Endothelial cell of umbilical vein (primary cell): ENCODE data around the gene CEP295NL. TPM values are rescaled to one million over a fixed set of nuclear protein-coding genes. Genes with fewer than 3 reads are reported as not detected.

Source experiments
- BruUV-seq: library from RNA; stranded (reverse); fragments of 400-500 nt; replicated peaks from 2 replicates; lab custom pipeline; 2021; lab: Mats Ljungman, UMichigan
- CTCF ChIA-PET: fragments of 300-600, 350-600 bp; sonication (Branson Sonifier 250); formaldehyde crosslinking; loops from one replicate; lab custom pipeline; 2021; ENCODE audit warnings: antibody characterized with exemption, inconsistent platforms; lab: Charles Lee
- POLR2A ChIA-PET: fragments of 300-600, 350-600 bp; sonication (Branson Sonifier 250); formaldehyde crosslinking; loops from one replicate; lab custom pipeline; 2021; ENCODE audit warnings: antibody characterized with exemption, inconsistent platforms; lab: Charles Lee
- DNase-seq: peaks from one replicate; pipeline ENCODE4 v3.0.0-alpha.2; 2011; ENCODE audit warnings: low read depth, low spot score
- FAIRE-seq: peaks from 2 replicates; lab custom pipeline; 2011; peaks lifted over from hg19 to GRCh38; lab: Jason Lieb, UNC
- H2AFZ ChIP-seq: 2 replicates; pipeline ENCODE4 v1.6.0; 2012; ENCODE audit warnings: low read depth, low read length, control low read depth, inconsistent platforms
- H3K27ac ChIP-seq: 2 replicates; pipeline ENCODE4 v1.5.1; 2011; ENCODE audit warnings: low read depth, mild to moderate bottlenecking, control low read depth, low read length, moderate library complexity; ENCODE audit not compliant: insufficient read depth
- H3K27me3 ChIP-seq, 2 experiments: 2 replicates each; pipeline versions ENCODE4 v1.6.0 to v1.6.1; 2011; ENCODE audit warnings: low read length in 2 of 2, mixed read lengths in 1 of 2; ENCODE audit not compliant: control insufficient read depth in 2 of 2, insufficient read depth in 2 of 2
- H3K36me3 ChIP-seq, 2 experiments: 2 replicates in 1 of 2; 3 replicates in 1 of 2; pipeline ENCODE4 v1.5.1; 2011; ENCODE audit warnings: low read length in 2 of 2, mild to moderate bottlenecking in 1 of 2, moderate library complexity in 1 of 2; ENCODE audit not compliant: control insufficient read depth in 2 of 2, insufficient read depth in 2 of 2; ENCODE audit errors: extremely low read depth in 1 of 2
- H3K4me1 ChIP-seq: 3 replicates; pipeline ENCODE4 v1.5.1; 2011; ENCODE audit warnings: mild to moderate bottlenecking, low read length; ENCODE audit not compliant: control insufficient read depth, insufficient read depth; ENCODE audit errors: extremely low read depth
- H3K4me2 ChIP-seq: 2 replicates; pipeline ENCODE4 v1.6.1; 2011; ENCODE audit warnings: low read length, control low read depth, mixed read lengths; ENCODE audit not compliant: insufficient read depth
- H3K4me3 ChIP-seq, 3 experiments: fragments of 200-600 bp in 1 of 3; sonication (generic), shearing (Covaris generic) in 1 of 3; replicated peaks in 1 of 3; 2 replicates each; pipeline ENCODE4 v1.5.1; 2011 to 2016; ENCODE audit warnings: control low read depth in 3 of 3, low read length in 3 of 3, mild to moderate bottlenecking in 2 of 3, inconsistent platforms in 1 of 3, low read depth in 1 of 3, moderate library complexity in 1 of 3; ENCODE audit not compliant: insufficient read depth in 1 of 3
- H3K79me2 ChIP-seq: 2 replicates; pipeline ENCODE4 v1.6.0; 2012; ENCODE audit warnings: low read length, inconsistent platforms; ENCODE audit not compliant: control insufficient read depth, insufficient read depth
- H3K9ac ChIP-seq: replicated peaks from 2 replicates; pipeline ENCODE3; 2011; ENCODE audit warnings: low read length, control low read depth; ENCODE audit not compliant: insufficient read depth; ENCODE audit errors: extremely low read depth
- H3K9me1 ChIP-seq: replicated peaks from 3 replicates; pipeline ENCODE4 v1.6.0; 2011; ENCODE audit warnings: mild to moderate bottlenecking, low read length; ENCODE audit not compliant: control insufficient read depth, insufficient read depth; ENCODE audit errors: extremely low read depth
- H3K9me3 ChIP-seq: replicated peaks from 2 replicates; pipeline ENCODE4 v1.5.1; 2012; ENCODE audit warnings: low read length, inconsistent platforms; ENCODE audit not compliant: control insufficient read depth, insufficient read depth
- H4K20me1 ChIP-seq: replicated peaks from 2 replicates; pipeline ENCODE3; 2011; ENCODE audit warnings: mild to moderate bottlenecking, low read length; ENCODE audit not compliant: control insufficient read depth, insufficient read depth; ENCODE audit errors: extremely low read depth
- CTCF ChIP-seq, 2 donors: IDR thresholded peaks; 1 replicate in 1 of 2; 2 replicates in 1 of 2; pipeline ENCODE4 v1.5.1; 2011; ENCODE audit warnings: low read length in 2 of 2, mild to moderate bottlenecking in 2 of 2, moderate library complexity in 2 of 2, control low read depth in 1 of 2, inconsistent platforms in 1 of 2, low read depth in 1 of 2; ENCODE audit not compliant: insufficient read depth in 1 of 2; ENCODE audit errors: extremely low read depth in 1 of 2
- EZH2 ChIP-seq: IDR thresholded peaks from 2 replicates; pipeline ENCODE4 v1.6.1; 2012; ENCODE audit warnings: borderline replicate concordance, low read depth, mild to moderate bottlenecking, moderate library complexity, low read length, inconsistent platforms; ENCODE audit not compliant: severe bottlenecking
- FOS ChIP-seq: IDR thresholded peaks from 2 replicates; pipeline ENCODE4 v1.6.1; 2011; ENCODE audit warnings: mild to moderate bottlenecking, low read length, moderate library complexity, borderline replicate concordance; ENCODE audit not compliant: insufficient read depth
- GATA2 ChIP-seq: IDR thresholded peaks from 2 replicates; pipeline ENCODE4 v1.7.0; 2011; ENCODE audit warnings: low read depth, mild to moderate bottlenecking, moderate library complexity, mixed read lengths, low read length; ENCODE audit not compliant: insufficient read length, insufficient read depth
- JUN ChIP-seq: IDR thresholded peaks from 2 replicates; pipeline ENCODE4 v1.6.1; 2011; ENCODE audit warnings: borderline replicate concordance, low read depth; ENCODE audit not compliant: insufficient read length, insufficient read depth
- POLR2A ChIP-seq: IDR thresholded peaks from 2 replicates; pipeline ENCODE4 v1.6.1; 2012; ENCODE audit warnings: low read depth, mild to moderate bottlenecking, control low read depth, low read length
- POLR2AphosphoS5 ChIP-seq: IDR thresholded peaks from 2 replicates; pipeline ENCODE4 v1.6.1; 2012; ENCODE audit warnings: low read depth, mild to moderate bottlenecking, control low read depth, low read length, moderate library complexity; ENCODE audit not compliant: insufficient read depth
- dilution Hi-C: fragments of 300-500 bp; cut with MboI; formaldehyde crosslinking; loops from one replicate; pipeline ENCODE4 v1.15.0; 2019; ENCODE audit warnings: low sequenced_read_pairs; ENCODE audit not compliant: extremely low pct_ligation_motif_present
- intact Hi-C: fragments of 100-400 bp; cut with micrococcal nuclease; formaldehyde crosslinking; loops from one replicate; pipeline ENCODE4 v1.10.0; 2022
- polyA plus RNA-seq, 4 experiments: library from polyadenylated mRNA; depleted of rRNA in 3 of 4; stranded (reverse) in 3 of 4; unstranded in 1 of 4; fragments of >200 nt; gene quantifications; 2 replicates each; pipeline versions ENCODE4 v1.2.1 to v1.2.3, GENCODE V29; 2011 to 2012; ENCODE audit warnings: missing spikeins in 1 of 4
- total RNA-seq: library from RNA; stranded (reverse); gene quantifications from 2 replicates; pipeline ENCODE4 v1.2.3, GENCODE V29; 2021

Gene CEP295NL
- total and polyA plus RNA-seq, 2 donors (not counting 3 experiments of a cell fraction or from before 2014, with no cell fraction given): 0.10 to 8.3 TPM

- DNase-seq: peak; percentile 59
- Histone ChIP-seq H3K9me1 (no peaks in the 10 kb centered on the region), H2AFZ (no peak overlapping the region), H3K4me3 (no peak overlapping the region), H4K20me1 (no peaks in the 10 kb centered on the region), H3K36me3 (no peaks in the 10 kb centered on the region), H3K9ac (no peak overlapping the region), H3K4me1 (peaks cover 36% of the 10 kb centered on the region), H3K4me2 (no peak overlapping the region), H3K27me3 (no peaks in the 10 kb centered on the region), H3K27ac (peak overlapping the region; percentile 93), H3K79me2 (no peaks in the 10 kb centered on the region), H3K9me3 (no peaks in the 10 kb centered on the region)
- POLR2A ChIA-PET: no interaction called here
- FAIRE-seq: peak; percentile 79
- TF ChIP-seq GATA2 (no peak), POLR2A (no peak), JUN (peak; percentile 37)
- intact Hi-C loops (loop anchor here (2.0 kb wide), 1 partner anchor 63 kb away; no protein-coding TSS in a partner anchor), dilution Hi-C loops (no loop called here)
- no TSS peak for BruUV-seq
- CTCF ChIA-PET: interaction anchor here (5.4 kb wide), 1 partner anchor 36 kb away, joined by 29 read pairs; no protein-coding TSS in a partner anchor
These were observed 32.7 kb upstream of the CEP295NL start for GRCh38 chr17:78935419-78936323.

GRCh38 chr17:78934681-78935418, 31.8 kb upstream of the CEP295NL start:
- Histone ChIP-seq H4K20me1 (no peaks in the 10 kb centered on the region), H3K4me2 (peak overlapping the region; percentile 59), H3K79me2 (no peaks in the 10 kb centered on the region), H2AFZ (no peak overlapping the region), H3K27me3 (no peaks in the 10 kb centered on the region), H3K27ac (peak overlapping the region; percentile 93), H3K9ac (peak overlapping the region; percentile 78), H3K9me1 (no peaks in the 10 kb centered on the region), H3K4me1 (peaks cover 35% of the 10 kb centered on the region), H3K9me3 (no peaks in the 10 kb centered on the region), H3K4me3 (peak overlapping the region in 2 of 3 experiments; percentile 7 to 12), H3K36me3 (no peaks in the 10 kb centered on the region)
- TF ChIP-seq FOS: no peak
- TF ChIP-seq CTCF (IDR thresholded peaks at IDR 0.05; ENCODE audit: extremely low read depth in 1 of 2, insufficient read depth in 1 of 2, low read depth in 1 of 2, low read length in 2 of 2): no peak
- no peak for TF ChIP-seq POLR2AphosphoS5
- TF ChIP-seq GATA2: no peak
- no peak for TF ChIP-seq EZH2
- intact Hi-C loops (loop anchor here (1.0 to 5.0 kb wide), 7 partner anchors 10 to 978 kb away; partner anchors contain the start of genes TIMP2, TNRC6C and USP36), dilution Hi-C loops (no loop called here)
- TSS peak; percentile 57 for BruUV-seq
- FAIRE-seq (peak; percentile 24), DNase-seq (no peak)
- ChIA-PET POLR2A (interaction anchor here (1.0 to 1.5 kb wide), 2 partner anchors 51 to 72 kb away, joined by 4 read pairs; no protein-coding TSS in a partner anchor), CTCF (interaction anchor here (1.1 to 5.4 kb wide), 3 partner anchors 37 to 69 kb away, joined by 3 to 29 read pairs (median 13); no protein-coding TSS in a partner anchor)
